Measurements from ENCODE around the gene NUP153. TPM values are rescaled to one million over a fixed set of nuclear protein-coding genes. Genes with fewer than 3 reads are reported as not detected.

The NUP153 gene
- total RNA-seq, 1 donor from 2014 or later, result 30.5 TPM

- peaks cover 16% of the 10 kb centered on the region for H3K4me1 ChIP-seq
- DNase-seq, result peak; percentile 68
- no peak for TF ChIP-seq CTCF (IDR thresholded peaks at IDR 0.05)
- H3K36me3 ChIP-seq, result no peaks in the 10 kb centered on the region
- ATAC-seq, result peak; percentile 83 to 86
- peaks cover 9% of the 10 kb centered on the region for H3K9me3 ChIP-seq
- no peaks in the 10 kb centered on the region for H3K27me3 ChIP-seq (ENCODE audit: low read depth)
- H3K27ac ChIP-seq, result peak overlapping the region; percentile 25
- peak overlapping the region; percentile 60 for H3K4me3 ChIP-seq
- intact Hi-C loops (cut with DNase I), result loop anchor here (5.0 to 10.0 kb wide), 2 partner anchors 106 to 423 kb away; no protein-coding TSS in a partner anchor
Measured at GRCh38 chr6:17580518-17581048, 126.1 kb downstream of the NUP153 start.

- no peak for TF ChIP-seq CTCF (IDR thresholded peaks at IDR 0.05)
- H3K4me1 ChIP-seq, result no peaks in the 10 kb centered on the region
- H3K36me3 ChIP-seq, result no peaks in the 10 kb centered on the region
- intact Hi-C loops (cut with DNase I), result no loop called here
- H3K27me3 ChIP-seq (ENCODE audit: low read depth), result no peaks in the 10 kb centered on the region
- ATAC-seq, result no peak
- H3K4me3 ChIP-seq, result no peak overlapping the region
- H3K27ac ChIP-seq, result no peak overlapping the region
- H3K9me3 ChIP-seq, result peaks cover 9% of the 10 kb centered on the region
- DNase-seq, result no peak
Measured at GRCh38 chr6:17577059-17577458, 129.7 kb downstream of the NUP153 start.

DNA sequence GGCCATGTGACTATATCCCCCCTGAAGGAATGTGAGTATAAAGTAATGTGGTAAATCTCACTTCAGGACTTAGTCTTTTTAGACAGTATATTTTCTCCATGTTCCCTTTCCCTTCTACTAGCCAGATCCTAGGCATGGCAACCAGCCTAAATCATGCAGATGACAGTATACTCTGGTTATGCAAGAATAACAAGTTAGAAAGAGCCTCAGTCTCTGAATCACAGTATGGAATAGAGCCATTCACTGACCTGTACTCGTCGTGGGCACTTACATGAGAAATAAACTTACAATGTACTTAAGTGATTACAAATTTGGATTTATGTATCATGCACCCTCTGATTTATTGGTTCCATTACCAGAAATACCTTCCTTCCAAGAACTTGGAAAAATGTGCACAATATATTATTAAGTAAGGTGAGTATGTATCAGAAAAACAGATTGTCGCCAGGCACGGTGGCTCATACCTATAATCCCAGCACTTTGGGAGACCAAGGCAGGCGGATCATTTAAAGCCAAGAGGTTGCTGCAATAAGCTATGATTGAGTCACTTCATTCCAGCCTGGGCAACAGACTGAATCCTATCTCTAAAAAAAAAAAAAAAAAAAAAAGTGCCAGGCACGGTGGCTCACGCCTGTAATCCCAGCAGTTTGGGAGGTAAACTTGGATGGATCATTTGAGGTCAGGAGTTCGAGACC, 131.7 kb downstream of the NUP153 start:
- ATAC-seq (no peak), DNase-seq (no peak)
- H3K27me3 ChIP-seq (ENCODE audit: low read depth), result no peaks in the 10 kb centered on the region
- H3K4me1 ChIP-seq, result no peaks in the 10 kb centered on the region
- no peak for TF ChIP-seq CTCF (IDR thresholded peaks at IDR 0.05)
- H3K9me3 ChIP-seq, result peaks cover 9% of the 10 kb centered on the region
- intact Hi-C loops (cut with DNase I), result no loop called here
- H3K36me3 ChIP-seq, result no peaks in the 10 kb centered on the region
- H3K27ac ChIP-seq, result no peak overlapping the region
- no peak overlapping the region for H3K4me3 ChIP-seq

- no peak for ATAC-seq
- no peak overlapping the region for H3K4me3 ChIP-seq
- H3K27me3 ChIP-seq (ENCODE audit: low read depth), result no peaks in the 10 kb centered on the region
- no peaks in the 10 kb centered on the region for H3K4me1 ChIP-seq
- H3K36me3 ChIP-seq, result no peaks in the 10 kb centered on the region
- DNase-seq, result no peak
- intact Hi-C loops (cut with DNase I), result no loop called here
- H3K9me3 ChIP-seq, result no peaks in the 10 kb centered on the region
- TF ChIP-seq CTCF (IDR thresholded peaks at IDR 0.05), result no peak
- no peak overlapping the region for H3K27ac ChIP-seq
Measured at GRCh38 chr6:17565399-17565798, 141.3 kb downstream of the NUP153 start.

Other genes with a start within 250 kb of the NUP153 start
- gene FAM8A1, start 106.6 kb downstream of the NUP153 start, total RNA-seq, result 29.8 TPM

Measured in lower lobe of right lung (tissue), 2 donors.